Measurements from ENCODE around the gene KCNG1.

DNA sequence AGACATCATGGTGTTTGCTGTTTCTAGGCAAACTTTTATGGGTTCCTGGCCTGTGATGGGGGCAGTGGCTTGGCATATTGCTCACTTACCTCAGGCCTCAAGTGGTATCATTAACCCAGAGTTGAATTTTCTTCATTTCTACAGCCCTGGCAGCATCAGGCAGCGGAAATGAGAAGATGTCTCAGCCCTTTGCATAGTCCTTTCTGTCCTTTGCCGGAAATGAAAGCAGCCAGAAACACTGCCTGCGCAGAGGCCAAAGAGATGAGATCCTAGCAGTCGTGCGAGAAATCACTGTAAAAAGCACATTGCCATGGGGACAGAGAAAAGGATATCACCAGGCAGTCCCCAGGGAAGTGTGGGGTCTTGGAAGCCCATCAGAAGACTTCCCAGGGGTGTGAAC, 37.4 kb upstream of the KCNG1 start:
- TF ChIP-seq, protein P1, sequence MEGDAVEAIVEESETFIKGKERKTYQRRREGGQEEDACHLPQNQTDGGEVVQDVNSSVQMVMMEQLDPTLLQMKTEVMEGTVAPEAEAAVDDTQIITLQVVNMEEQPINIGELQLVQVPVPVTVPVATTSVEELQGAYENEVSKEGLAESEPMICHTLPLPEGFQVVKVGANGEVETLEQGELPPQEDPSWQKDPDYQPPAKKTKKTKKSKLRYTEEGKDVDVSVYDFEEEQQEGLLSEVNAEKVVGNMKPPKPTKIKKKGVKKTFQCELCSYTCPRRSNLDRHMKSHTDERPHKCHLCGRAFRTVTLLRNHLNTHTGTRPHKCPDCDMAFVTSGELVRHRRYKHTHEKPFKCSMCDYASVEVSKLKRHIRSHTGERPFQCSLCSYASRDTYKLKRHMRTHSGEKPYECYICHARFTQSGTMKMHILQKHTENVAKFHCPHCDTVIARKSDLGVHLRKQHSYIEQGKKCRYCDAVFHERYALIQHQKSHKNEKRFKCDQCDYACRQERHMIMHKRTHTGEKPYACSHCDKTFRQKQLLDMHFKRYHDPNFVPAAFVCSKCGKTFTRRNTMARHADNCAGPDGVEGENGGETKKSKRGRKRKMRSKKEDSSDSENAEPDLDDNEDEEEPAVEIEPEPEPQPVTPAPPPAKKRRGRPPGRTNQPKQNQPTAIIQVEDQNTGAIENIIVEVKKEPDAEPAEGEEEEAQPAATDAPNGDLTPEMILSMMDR (IDR thresholded peaks at IDR 0.05; ENCODE audit: low read length) = no peak
- TF ChIP-seq EZH2 (IDR thresholded peaks at IDR 0.05; ENCODE audit: borderline replicate concordance, low read length) = no peak
